Erythroblast (primary cell): Measurements from ENCODE around the gene TRIP13.

ENCODE experiments used
- GATA1 ChIP-seq: IDR thresholded peaks from 2 replicates; pipeline ENCODE4 v1.6.1; 2011; ENCODE audit warnings: low read depth, mild to moderate bottlenecking, control low read depth, low read length, moderate library complexity
- POLR2A ChIP-seq: IDR thresholded peaks from 2 replicates; pipeline ENCODE4 v1.6.1; 2011; ENCODE audit warnings: mild to moderate bottlenecking, low read length

DNA sequence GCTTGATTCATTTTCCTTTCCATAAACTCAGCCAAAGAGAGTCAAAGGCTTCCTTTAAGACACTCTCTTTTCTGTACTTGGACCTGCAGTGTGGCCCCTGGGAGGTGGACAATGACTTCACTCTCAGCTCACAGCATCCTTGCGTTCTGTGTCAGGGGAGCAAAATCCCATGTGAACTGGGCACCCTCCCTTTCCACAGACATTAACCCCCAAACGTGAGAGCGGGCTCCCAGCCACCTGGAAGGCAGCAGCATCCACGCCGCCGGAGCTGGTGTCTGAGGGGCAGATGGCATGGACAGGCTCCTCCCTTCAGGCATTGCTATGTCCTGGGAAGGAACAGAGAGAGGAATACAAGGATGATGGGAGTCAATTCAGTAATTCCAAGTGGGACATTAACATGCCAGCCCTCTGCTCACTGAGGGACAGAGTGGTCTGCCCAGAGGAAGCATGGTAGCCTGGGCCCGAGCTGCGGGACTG is 39.5 kb downstream of the TRIP13 start:
- no peak for TF ChIP-seq POLR2A
- TF ChIP-seq GATA1 = no peak
